Smooth muscle cell (in vitro differentiated cells): ENCODE data around the gene AMPD3. TPM values are rescaled to one million over a fixed set of nuclear protein-coding genes. Genes with fewer than 3 reads are reported as not detected.
A peak's percentile ranks its signal among the peaks of the same experiment; 100 is the strongest.

ENCODE experiments used
- DNase-seq: peaks from one replicate; lab custom pipeline; 2025; ENCODE audit not compliant: unreplicated experiment; lab: John Stamatoyannopoulos, UW
- H2AFZ ChIP-seq: fragments of 200-600 bp; sonication (generic); 2 replicates; pipeline ENCODE4 v1.6.0; 2016; ENCODE audit warnings: antibody characterized with exemption, low read depth, mild to moderate bottlenecking
- H3F3A ChIP-seq: fragments of 200-600 bp; sonication (generic); 2 replicates; pipeline ENCODE4 v1.6.0; 2017; ENCODE audit warnings: antibody characterized with exemption, low read depth
- H3K27ac ChIP-seq: fragments of 200-600 bp; sonication (generic); 2 replicates; pipeline ENCODE4 v1.5.1; 2016; ENCODE audit warnings: low read depth, mild to moderate bottlenecking
- H3K27me3 ChIP-seq: fragments of 200-600 bp; sonication (generic); 2 replicates; pipeline ENCODE4 v1.6.1; 2016; ENCODE audit warnings: low read depth, mild to moderate bottlenecking
- H3K36me3 ChIP-seq: fragments of 200-600 bp; sonication (generic); 2 replicates; pipeline ENCODE4 v1.5.1; 2016; ENCODE audit warnings: low read depth
- H3K4me1 ChIP-seq: fragments of 200-600 bp; sonication (generic); 2 replicates; pipeline ENCODE4 v1.5.1; 2016; ENCODE audit warnings: low read depth
- H3K4me2 ChIP-seq: fragments of 200-600 bp; sonication (generic); 2 replicates; pipeline ENCODE4 v1.6.0; 2016; ENCODE audit warnings: mild to moderate bottlenecking
- H3K4me3 ChIP-seq: fragments of 200-600 bp; sonication (generic); 2 replicates; pipeline ENCODE4 v1.5.1; 2016; ENCODE audit warnings: mild to moderate bottlenecking
- H3K79me2 ChIP-seq: fragments of 200-600 bp; sonication (generic); 2 replicates; pipeline ENCODE4 v1.6.0; 2016; ENCODE audit warnings: low read depth, mild to moderate bottlenecking
- H3K9ac ChIP-seq: fragments of 200-600 bp; sonication (generic); 2 replicates; pipeline ENCODE4 v1.6.0; 2016; ENCODE audit warnings: low read depth
- H3K9me3 ChIP-seq: fragments of 200-600 bp; sonication (generic); replicated peaks from 2 replicates; pipeline ENCODE4 v1.5.1; 2016; ENCODE audit warnings: low read depth
- H4K20me1 ChIP-seq: fragments of 200-600 bp; sonication (generic); 2 replicates; pipeline ENCODE4 v1.6.0; 2016; ENCODE audit warnings: low read depth
- WGBS: methylation state at CpG from one replicate; pipeline ENCODE4 v1.1.7; 2016; ENCODE audit warnings: low lambda C conversion rate; 5-methylcytosine and 5-hydroxymethylcytosine counted together
- polyA plus RNA-seq: library from polyadenylated mRNA; unstranded; fragments of >200 nt; fragmentation: Nextera tagmentation; extraction: Ambion mirVana; gene quantifications from 2 replicates; pipeline ENCODE4 v1.2.1, GENCODE V29; 2016
- total RNA-seq: library from RNA; depleted of rRNA; stranded (reverse); fragments of >200 nt; gene quantifications from 2 replicates; pipeline ENCODE4 v1.2.3, GENCODE V29; 2014
- TF ChIP-seq, protein P1 (sequence below): fragments of 200-600 bp; sonication (generic); IDR thresholded peaks from 2 replicates; pipeline ENCODE4 v1.5.1; 2017; ENCODE audit warnings: borderline replicate concordance, mild to moderate bottlenecking, antibody characterized with exemption; ENCODE audit not compliant: insufficient read depth, poor library complexity, severe bottlenecking

The AMPD3 gene
- total and polyA plus RNA-seq, 2 experiments from 2014 or later, result 0.67 to 3.6 TPM

DNA sequence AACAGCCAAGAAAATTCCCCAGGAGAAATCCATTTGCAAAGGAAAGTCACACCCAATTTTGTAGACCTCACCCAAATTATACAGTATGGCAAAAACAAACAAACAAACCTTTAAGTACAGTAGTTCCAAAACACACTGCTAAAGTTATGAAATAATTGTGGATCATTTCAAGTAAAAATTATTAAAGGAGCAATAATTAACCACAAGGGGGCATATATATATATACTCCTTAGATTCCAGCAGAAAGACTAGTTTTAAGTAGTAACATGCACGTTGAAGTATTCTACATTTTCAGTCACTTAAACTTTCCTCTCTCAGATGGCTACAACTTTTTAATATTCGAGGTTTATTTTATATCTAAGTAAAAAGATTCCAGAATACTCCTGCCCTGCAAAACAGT lies 59.1 kb downstream of the AMPD3 start:
- no peaks in the 10 kb centered on the region for H3K79me2 ChIP-seq
- TF ChIP-seq, protein P1, sequence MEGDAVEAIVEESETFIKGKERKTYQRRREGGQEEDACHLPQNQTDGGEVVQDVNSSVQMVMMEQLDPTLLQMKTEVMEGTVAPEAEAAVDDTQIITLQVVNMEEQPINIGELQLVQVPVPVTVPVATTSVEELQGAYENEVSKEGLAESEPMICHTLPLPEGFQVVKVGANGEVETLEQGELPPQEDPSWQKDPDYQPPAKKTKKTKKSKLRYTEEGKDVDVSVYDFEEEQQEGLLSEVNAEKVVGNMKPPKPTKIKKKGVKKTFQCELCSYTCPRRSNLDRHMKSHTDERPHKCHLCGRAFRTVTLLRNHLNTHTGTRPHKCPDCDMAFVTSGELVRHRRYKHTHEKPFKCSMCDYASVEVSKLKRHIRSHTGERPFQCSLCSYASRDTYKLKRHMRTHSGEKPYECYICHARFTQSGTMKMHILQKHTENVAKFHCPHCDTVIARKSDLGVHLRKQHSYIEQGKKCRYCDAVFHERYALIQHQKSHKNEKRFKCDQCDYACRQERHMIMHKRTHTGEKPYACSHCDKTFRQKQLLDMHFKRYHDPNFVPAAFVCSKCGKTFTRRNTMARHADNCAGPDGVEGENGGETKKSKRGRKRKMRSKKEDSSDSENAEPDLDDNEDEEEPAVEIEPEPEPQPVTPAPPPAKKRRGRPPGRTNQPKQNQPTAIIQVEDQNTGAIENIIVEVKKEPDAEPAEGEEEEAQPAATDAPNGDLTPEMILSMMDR, result peak; percentile 37
- H3K4me1 ChIP-seq, result peaks cover 11% of the 10 kb centered on the region
- no peak overlapping the region for H3K9ac ChIP-seq
- WGBS, result 85% methylated on average over 2 of the region's 2 CpGs
- H3K27ac ChIP-seq, result no peak overlapping the region
- H4K20me1 ChIP-seq, result no peaks in the 10 kb centered on the region
- no peaks in the 10 kb centered on the region for H3K27me3 ChIP-seq
- DNase-seq, result no peak
- no peak overlapping the region for H3K4me2 ChIP-seq
- no peaks in the 10 kb centered on the region for H3F3A ChIP-seq
- H2AFZ ChIP-seq, result no peak overlapping the region
- H3K4me3 ChIP-seq, result no peak overlapping the region
- peaks cover 5% of the 10 kb centered on the region for H3K36me3 ChIP-seq
- H3K9me3 ChIP-seq, result no peaks in the 10 kb centered on the region

DNA sequence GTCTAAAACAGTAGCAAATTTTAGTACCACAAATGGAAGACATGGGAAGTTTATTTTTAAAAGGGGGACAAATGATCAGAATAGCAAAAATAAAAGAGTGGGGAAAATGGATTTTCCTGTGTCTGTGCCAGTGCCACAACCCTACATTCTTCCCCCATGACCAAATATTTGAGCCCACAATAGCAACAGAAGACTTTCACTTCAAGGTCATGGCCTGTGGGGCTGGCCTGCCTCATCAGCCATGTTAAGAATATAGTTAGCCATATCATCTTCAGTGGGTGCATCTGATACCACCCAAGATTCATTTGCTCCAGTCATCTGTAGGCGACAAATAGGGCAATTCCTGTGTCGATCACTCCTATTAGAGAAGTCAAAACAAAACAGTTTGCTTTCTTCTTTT lies 59.6 kb downstream of the AMPD3 start:
- 100% methylated on average over 2 of the region's 2 CpGs for WGBS
- Histone ChIP-seq H3K9me3 (no peaks in the 10 kb centered on the region), H3K9ac (no peak overlapping the region), H3K4me1 (peaks cover 11% of the 10 kb centered on the region), H3K4me2 (no peak overlapping the region), H3K4me3 (no peak overlapping the region), H3K27ac (no peak overlapping the region), H2AFZ (no peak overlapping the region), H3K79me2 (no peaks in the 10 kb centered on the region), H4K20me1 (no peaks in the 10 kb centered on the region), H3F3A (no peaks in the 10 kb centered on the region), H3K36me3 (peaks cover 5% of the 10 kb centered on the region), H3K27me3 (no peaks in the 10 kb centered on the region)
- TF ChIP-seq, protein P1, result no peak
- DNase-seq, result no peak

DNA sequence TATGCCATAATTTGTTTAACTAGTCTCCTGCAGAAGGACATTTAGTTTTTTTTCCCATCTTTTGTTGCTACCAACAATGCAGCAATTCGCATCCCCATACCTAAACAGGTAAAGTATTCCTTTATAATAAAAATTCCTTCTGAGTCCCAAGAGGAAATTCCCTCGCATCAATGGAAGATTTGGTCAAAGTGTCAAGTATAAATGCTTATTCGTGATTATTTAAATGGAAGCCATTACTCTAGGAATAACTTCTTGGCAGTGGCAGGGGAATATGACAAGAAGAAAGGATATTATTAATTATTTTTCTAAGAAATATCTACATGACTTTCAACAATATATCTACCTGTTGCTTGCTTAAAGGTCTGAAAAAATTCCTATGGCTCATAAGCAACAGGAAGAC lies 60.4 kb downstream of the AMPD3 start:
- no peaks in the 10 kb centered on the region for H3K27me3 ChIP-seq
- no peak overlapping the region for H2AFZ ChIP-seq
- peaks cover 11% of the 10 kb centered on the region for H3K4me1 ChIP-seq
- no peaks in the 10 kb centered on the region for H3F3A ChIP-seq
- no peak overlapping the region for H3K4me3 ChIP-seq
- WGBS, result 98% methylated on average over 3 of the region's 3 CpGs
- H3K79me2 ChIP-seq, result no peaks in the 10 kb centered on the region
- H3K27ac ChIP-seq, result no peak overlapping the region
- no peak overlapping the region for H3K4me2 ChIP-seq
- H3K9me3 ChIP-seq, result no peaks in the 10 kb centered on the region
- no peak overlapping the region for H3K9ac ChIP-seq
- H4K20me1 ChIP-seq, result no peaks in the 10 kb centered on the region
- no peak for DNase-seq
- TF ChIP-seq, protein P1, result no peak
- H3K36me3 ChIP-seq, result peaks cover 5% of the 10 kb centered on the region

DNA sequence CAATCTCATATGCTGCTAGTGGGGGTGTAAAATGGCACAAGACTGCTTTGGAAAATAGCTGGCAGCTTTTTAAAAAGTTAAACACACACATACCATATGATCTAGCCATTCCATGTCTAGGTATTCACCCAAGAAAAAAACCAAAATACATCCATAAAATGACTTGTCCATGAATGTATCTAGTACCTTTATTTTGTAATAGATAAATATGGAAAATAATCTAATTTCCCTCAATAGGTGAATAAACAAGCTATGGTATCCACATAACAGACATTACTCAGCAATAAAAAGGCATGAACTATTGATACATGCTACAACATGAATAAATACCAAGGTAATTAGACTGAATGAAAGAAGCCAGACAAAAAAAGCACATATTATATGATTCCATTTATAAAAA lies 63.1 kb downstream of the AMPD3 start:
- H3K9ac ChIP-seq, result no peak overlapping the region
- H3K79me2 ChIP-seq, result no peaks in the 10 kb centered on the region
- H3K27ac ChIP-seq, result no peak overlapping the region
- no peak overlapping the region for H3K4me2 ChIP-seq
- no peak for DNase-seq
- no peaks in the 10 kb centered on the region for H4K20me1 ChIP-seq
- H3K4me3 ChIP-seq, result no peak overlapping the region
- H3K4me1 ChIP-seq, result no peaks in the 10 kb centered on the region
- TF ChIP-seq, protein P1, result no peak
- no peaks in the 10 kb centered on the region for H3K27me3 ChIP-seq
- H2AFZ ChIP-seq, result no peak overlapping the region
- no peaks in the 10 kb centered on the region for H3F3A ChIP-seq
- H3K36me3 ChIP-seq, result peaks cover 5% of the 10 kb centered on the region
- no peaks in the 10 kb centered on the region for H3K9me3 ChIP-seq
